ENCODE data around the gene CD44.

The CD44 gene

DNA sequence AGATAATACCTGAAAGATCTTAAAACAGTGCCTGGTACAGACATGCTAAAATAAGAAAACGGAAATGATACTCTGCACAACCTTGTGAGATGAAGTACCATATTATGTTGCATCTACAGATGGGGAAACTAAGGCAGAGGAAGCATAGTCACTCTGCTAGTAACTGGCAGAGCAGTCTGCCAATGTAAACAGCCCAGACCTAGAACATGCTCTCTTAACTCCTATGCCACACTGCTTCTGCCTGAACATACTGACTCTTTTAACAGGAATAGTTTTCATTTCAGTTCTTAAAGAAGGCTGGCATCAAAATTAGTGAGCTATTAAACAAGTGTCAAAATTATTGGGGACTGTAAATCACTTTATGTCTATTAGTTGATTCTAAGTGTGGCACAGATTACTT is 99.9 kb downstream of the CD44 start:
- Histone ChIP-seq H3K36me3 (ENCODE audit: insufficient read depth, low read length) (no peaks in the 10 kb centered on the region), H4K20me1 (ENCODE audit: insufficient read depth, low read length) (no peaks in the 10 kb centered on the region), H3K27me3 (ENCODE audit: insufficient read depth, low read length) (no peaks in the 10 kb centered on the region), H3F3A (ENCODE audit: insufficient read depth, low read length) (no peaks in the 10 kb centered on the region), H3K4me2 (ENCODE audit: low read length) (no peak overlapping the region), H3K9me3 (ENCODE audit: low read length) (no peaks in the 10 kb centered on the region), H3K27ac (ENCODE audit: low read depth, low read length, poor library complexity, severe bottlenecking) (no peak overlapping the region), H2AFZ (ENCODE audit: low read length) (no peak overlapping the region), H3K79me2 (ENCODE audit: insufficient read depth, low read length) (no peaks in the 10 kb centered on the region), H3K9ac (ENCODE audit: low read length) (no peak overlapping the region), H3K4me1 (ENCODE audit: insufficient read depth, low read length, severe bottlenecking) (no peaks in the 10 kb centered on the region), H3K4me3 (ENCODE audit: low read depth, low read length, poor library complexity, severe bottlenecking) (no peak overlapping the region), H3K9me2 (ENCODE audit: low read depth, low read length) (no peaks in the 10 kb centered on the region)
- no peak for TF ChIP-seq EZH2 (IDR thresholded peaks at IDR 0.05; ENCODE audit: borderline replicate concordance, low read length)
- TF ChIP-seq, protein P1, sequence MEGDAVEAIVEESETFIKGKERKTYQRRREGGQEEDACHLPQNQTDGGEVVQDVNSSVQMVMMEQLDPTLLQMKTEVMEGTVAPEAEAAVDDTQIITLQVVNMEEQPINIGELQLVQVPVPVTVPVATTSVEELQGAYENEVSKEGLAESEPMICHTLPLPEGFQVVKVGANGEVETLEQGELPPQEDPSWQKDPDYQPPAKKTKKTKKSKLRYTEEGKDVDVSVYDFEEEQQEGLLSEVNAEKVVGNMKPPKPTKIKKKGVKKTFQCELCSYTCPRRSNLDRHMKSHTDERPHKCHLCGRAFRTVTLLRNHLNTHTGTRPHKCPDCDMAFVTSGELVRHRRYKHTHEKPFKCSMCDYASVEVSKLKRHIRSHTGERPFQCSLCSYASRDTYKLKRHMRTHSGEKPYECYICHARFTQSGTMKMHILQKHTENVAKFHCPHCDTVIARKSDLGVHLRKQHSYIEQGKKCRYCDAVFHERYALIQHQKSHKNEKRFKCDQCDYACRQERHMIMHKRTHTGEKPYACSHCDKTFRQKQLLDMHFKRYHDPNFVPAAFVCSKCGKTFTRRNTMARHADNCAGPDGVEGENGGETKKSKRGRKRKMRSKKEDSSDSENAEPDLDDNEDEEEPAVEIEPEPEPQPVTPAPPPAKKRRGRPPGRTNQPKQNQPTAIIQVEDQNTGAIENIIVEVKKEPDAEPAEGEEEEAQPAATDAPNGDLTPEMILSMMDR (IDR thresholded peaks at IDR 0.05; ENCODE audit: low read length) = no peak

DNA sequence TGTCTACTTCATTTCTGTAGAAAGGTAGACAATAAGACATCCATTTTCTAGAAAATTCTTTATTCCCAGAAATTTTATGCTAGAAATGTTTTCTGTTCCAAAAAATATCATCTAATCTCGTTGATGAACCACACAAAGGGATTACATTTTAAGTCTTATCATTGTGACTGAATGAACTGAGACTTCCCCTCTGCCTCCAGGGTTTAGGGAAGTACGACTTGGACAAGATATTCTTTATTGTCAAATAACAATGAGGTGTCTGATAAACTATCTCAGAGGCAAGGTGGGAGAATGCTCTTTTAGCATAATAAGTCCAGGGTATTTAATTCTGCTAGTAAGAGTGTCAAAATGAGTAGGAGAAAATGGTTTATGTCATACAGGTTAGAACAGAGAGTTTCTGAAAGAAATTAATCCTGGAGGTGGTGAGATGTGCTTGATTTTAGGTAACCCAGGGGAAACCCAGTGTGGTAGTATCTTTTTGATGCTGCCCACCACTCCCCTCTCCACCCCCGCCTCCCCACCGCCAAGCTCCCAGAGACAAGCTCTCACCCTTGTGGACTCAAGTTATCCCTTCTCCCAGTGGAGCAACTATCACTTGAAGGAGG is 100.6 kb downstream of the CD44 start:
- Histone ChIP-seq H3K36me3 (ENCODE audit: insufficient read depth, low read length) (no peaks in the 10 kb centered on the region), H3K9me3 (ENCODE audit: low read length) (no peaks in the 10 kb centered on the region), H3F3A (ENCODE audit: insufficient read depth, low read length) (no peaks in the 10 kb centered on the region), H2AFZ (ENCODE audit: low read length) (no peak overlapping the region), H3K9ac (ENCODE audit: low read length) (no peak overlapping the region), H3K4me1 (ENCODE audit: insufficient read depth, low read length, severe bottlenecking) (no peaks in the 10 kb centered on the region), H3K27ac (ENCODE audit: low read depth, low read length, poor library complexity, severe bottlenecking) (no peak overlapping the region), H3K9me2 (ENCODE audit: low read depth, low read length) (no peaks in the 10 kb centered on the region), H3K27me3 (ENCODE audit: insufficient read depth, low read length) (no peaks in the 10 kb centered on the region), H4K20me1 (ENCODE audit: insufficient read depth, low read length) (no peaks in the 10 kb centered on the region), H3K4me2 (ENCODE audit: low read length) (no peak overlapping the region), H3K79me2 (ENCODE audit: insufficient read depth, low read length) (no peaks in the 10 kb centered on the region), H3K4me3 (ENCODE audit: low read depth, low read length, poor library complexity, severe bottlenecking) (no peak overlapping the region)
- TF ChIP-seq, protein P1 (IDR thresholded peaks at IDR 0.05; ENCODE audit: low read length) = no peak
- TF ChIP-seq EZH2 (IDR thresholded peaks at IDR 0.05; ENCODE audit: borderline replicate concordance, low read length) = no peak

DNA sequence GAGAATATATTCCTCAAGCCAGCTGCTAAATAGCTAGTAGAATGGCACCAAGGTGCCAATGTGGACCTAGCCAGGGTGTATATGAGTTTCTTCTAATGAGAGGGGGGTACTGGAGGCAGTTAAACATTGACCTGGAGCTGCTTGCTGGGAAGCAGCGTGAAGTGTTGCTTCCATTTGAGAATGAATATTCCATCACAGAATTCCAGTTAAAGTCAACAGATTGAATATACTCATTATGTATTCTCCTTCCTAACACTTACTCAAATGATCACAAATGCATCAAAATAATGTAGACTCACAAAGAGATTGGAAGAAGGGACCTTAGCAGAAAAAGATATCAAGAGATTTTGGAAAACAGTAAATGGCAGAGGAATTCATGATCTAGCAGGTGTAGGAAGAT is 102.1 kb downstream of the CD44 start:
- TF ChIP-seq EZH2 (IDR thresholded peaks at IDR 0.05; ENCODE audit: borderline replicate concordance, low read length) = no peak
- TF ChIP-seq, protein P1 (IDR thresholded peaks at IDR 0.05; ENCODE audit: low read length) = no peak
- Histone ChIP-seq H3K4me2 (ENCODE audit: low read length) (no peak overlapping the region), H3K4me3 (ENCODE audit: low read depth, low read length, poor library complexity, severe bottlenecking) (no peak overlapping the region), H3K4me1 (ENCODE audit: insufficient read depth, low read length, severe bottlenecking) (no peaks in the 10 kb centered on the region), H3F3A (ENCODE audit: insufficient read depth, low read length) (no peaks in the 10 kb centered on the region), H2AFZ (ENCODE audit: low read length) (no peak overlapping the region), H3K9me3 (ENCODE audit: low read length) (no peaks in the 10 kb centered on the region), H3K9ac (ENCODE audit: low read length) (no peak overlapping the region), H3K27me3 (ENCODE audit: insufficient read depth, low read length) (no peaks in the 10 kb centered on the region), H3K27ac (ENCODE audit: low read depth, low read length, poor library complexity, severe bottlenecking) (no peak overlapping the region), H3K9me2 (ENCODE audit: low read depth, low read length) (no peaks in the 10 kb centered on the region), H3K79me2 (ENCODE audit: insufficient read depth, low read length) (no peaks in the 10 kb centered on the region), H3K36me3 (ENCODE audit: insufficient read depth, low read length) (no peaks in the 10 kb centered on the region), H4K20me1 (ENCODE audit: insufficient read depth, low read length) (no peaks in the 10 kb centered on the region)
